NOMO-1 treated with dmso at 0.1 percent for 144 hours (cell line): Measurements from ENCODE around the gene MRGPRX2.

ENCODE experiments used
- DNase-seq: peaks from one replicate; lab custom pipeline; 2025; ENCODE audit not compliant: unreplicated experiment; lab: John Stamatoyannopoulos, UW

Gene MRGPRX2

GRCh38 chr11:19060629-19061028 is at the start of gene MRGPRX2:
Gene MRGPRX2, minus strand, starts transcription at chr11:19060717. Its CDS starts 4,315 bp downstream, at chr11:19056402.
- no peak for DNase-seq

- no peak for DNase-seq
Measured at GRCh38 chr11:19110295-19110694, 49.8 kb upstream of the MRGPRX2 start.

DNA sequence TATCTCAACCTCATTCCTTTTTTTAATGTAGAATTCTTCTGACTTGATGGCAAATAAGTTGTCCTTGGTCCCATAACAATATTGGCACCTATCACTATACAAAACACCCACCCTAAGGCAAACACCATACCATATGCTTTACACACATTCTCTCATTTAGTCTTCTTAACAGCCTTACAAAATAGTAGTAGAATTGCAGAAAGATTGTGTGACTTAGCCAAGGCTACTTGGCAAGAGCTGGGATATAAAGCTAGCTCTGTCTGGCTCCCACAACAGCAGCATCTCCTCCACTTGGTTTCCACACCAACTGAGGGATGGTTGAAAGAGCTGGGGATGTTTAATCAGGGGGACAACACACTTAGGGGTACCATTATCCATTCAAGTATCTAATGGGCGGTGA is 46.6 kb upstream of the MRGPRX2 start:
- DNase-seq: no peak

DNA sequence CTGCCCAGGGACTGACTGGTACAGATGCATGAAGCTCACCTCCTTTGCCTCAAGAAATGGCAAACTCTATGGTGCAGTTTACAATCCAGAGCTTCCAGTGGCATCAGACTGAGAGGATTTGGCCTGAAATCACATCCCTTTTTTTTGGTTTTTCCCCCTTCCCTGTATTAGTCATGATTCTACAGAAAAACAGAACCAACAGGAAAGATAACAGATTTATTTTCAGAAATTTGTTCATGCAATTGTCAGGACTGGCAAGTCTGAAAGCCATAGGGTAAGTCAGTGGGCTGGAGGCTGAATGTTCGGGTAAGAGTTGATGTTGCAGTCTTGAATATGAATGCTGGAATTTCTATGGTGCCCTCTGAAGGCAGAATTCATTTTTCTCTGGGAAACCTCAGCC is 44.5 kb upstream of the MRGPRX2 start:
- DNase-seq: no peak

GRCh38 chr11:19102521-19102900 is 42.0 kb upstream of the MRGPRX2 start:
- no peak for DNase-seq

- no peak for DNase-seq
Measured at GRCh38 chr11:19101796-19102520, 41.4 kb upstream of the MRGPRX2 start.

DNA sequence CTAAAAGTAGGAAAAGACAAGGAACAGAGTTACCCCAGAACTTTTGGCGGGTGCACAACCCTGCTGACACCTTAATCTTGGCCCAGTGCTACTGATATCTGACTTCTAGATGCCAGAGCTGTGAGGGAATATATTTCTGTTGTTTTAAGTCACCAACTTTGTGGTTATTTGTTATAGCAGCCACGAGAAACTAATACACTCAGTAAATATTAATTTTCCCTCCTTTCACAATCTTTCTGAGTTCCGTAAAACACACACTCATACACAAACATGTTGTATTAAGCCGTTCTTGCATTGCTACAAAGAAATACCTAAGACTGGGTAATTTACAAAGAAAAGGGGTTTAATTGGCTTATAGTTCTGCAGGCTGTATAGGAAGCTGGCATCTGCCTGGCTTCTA is 40.4 kb upstream of the MRGPRX2 start:
- no peak for DNase-seq

DNA sequence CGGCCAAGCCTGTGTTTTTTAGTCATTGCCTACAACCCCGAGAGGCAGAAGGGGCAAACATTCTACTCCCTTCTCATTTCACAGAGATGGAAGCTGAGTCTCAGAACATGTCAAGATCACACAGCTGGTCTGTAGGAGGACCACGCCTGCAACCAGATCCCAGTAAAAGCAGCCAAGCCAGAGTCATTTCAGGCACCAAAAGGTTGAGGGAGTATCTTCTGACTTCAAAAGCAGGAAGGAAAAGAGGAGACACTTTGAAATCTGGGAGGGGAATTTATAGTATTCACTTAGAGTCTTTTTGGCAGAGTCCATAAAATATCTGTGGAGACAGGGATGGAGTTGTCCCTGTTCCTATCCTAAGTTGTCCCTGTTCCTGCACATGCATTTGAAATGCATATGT is 38.6 kb upstream of the MRGPRX2 start:
- no peak for DNase-seq

DNA sequence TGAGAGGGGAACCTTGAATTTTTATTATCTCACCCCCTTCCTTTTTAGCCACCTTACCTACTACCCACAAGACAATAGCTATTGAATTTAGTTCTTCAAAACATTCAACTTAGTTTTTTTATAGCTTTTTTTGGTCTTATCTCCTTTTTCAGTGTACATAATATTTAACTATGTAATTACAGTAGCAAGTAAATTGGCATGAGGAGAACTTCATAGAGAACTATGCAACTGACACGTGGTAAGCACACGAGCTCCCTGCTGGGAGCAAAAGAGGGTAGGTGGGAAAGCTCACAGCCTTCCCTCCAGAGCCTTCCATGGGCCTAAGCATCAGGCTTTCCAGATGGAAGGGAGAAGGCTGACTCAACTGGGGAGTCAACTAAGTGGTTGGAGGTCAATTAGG is 34.3 kb upstream of the MRGPRX2 start:
- no peak for DNase-seq

- no peak for DNase-seq
Measured at GRCh38 chr11:19093976-19094375, 33.5 kb upstream of the MRGPRX2 start.

DNA sequence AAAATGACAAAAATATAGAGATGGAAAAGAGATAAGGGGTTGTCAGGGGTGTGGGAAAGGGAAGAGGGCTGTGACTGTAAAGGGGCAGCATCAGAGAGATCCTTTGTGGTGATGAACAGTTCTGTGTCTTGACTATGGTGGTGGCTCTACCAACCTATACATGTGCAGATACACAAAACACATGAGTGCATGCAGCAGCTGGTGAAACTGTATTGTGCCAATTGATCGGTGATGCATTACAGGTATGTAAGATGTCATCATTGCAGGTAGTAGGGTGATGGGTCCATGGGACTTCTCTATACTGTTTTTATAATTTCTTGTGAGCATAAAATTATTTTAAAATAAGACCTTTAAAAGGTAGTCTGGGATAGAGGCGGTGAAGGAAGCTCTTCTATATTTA is 32.3 kb upstream of the MRGPRX2 start:
- no peak for DNase-seq

DNA sequence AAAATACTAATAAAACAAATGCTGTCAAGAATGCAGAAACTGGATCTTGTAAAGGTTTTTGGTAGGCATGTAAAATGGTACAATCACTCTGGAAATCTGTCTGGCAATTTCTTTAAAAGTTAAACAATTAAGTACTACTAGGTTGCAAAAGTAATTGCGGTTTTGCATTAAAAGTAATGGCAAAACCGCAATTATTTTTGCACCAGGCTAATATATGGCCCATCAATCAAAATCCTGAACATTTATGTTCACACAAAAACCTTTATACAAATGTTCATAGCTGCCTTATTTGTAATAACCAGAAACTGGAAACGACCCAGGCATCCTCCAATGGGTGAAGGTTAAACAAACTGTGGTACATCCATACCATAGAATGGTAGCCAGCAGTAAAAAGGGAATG is 31.8 kb upstream of the MRGPRX2 start:
- no peak for DNase-seq

- DNase-seq: no peak
Measured at GRCh38 chr11:19091366-19091765, 30.8 kb upstream of the MRGPRX2 start.

- DNase-seq: no peak
Measured at GRCh38 chr11:19089421-19089820, 28.9 kb upstream of the MRGPRX2 start.

- no peak for DNase-seq
Measured at GRCh38 chr11:19088791-19089190, 28.3 kb upstream of the MRGPRX2 start.

DNA sequence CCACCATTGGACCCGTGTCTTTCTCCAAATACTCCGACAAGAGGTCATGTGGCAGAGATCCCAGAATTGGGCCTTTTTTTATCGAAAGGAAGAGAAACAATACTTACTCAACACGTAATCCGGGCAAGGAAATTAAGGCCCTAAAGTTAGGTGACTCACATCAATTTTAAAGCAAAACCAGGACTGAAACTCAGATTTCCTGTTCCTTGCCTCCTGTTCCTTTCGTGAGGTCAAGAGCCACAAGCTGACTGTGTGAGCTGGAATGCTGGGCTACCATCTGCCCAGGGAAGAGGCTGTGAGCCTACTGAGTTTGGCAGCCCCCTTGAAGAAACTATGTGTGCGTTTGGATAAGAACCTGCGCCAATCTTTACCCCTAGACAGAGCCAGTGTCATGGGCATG is 27.1 kb upstream of the MRGPRX2 start:
- no peak for DNase-seq

DNA sequence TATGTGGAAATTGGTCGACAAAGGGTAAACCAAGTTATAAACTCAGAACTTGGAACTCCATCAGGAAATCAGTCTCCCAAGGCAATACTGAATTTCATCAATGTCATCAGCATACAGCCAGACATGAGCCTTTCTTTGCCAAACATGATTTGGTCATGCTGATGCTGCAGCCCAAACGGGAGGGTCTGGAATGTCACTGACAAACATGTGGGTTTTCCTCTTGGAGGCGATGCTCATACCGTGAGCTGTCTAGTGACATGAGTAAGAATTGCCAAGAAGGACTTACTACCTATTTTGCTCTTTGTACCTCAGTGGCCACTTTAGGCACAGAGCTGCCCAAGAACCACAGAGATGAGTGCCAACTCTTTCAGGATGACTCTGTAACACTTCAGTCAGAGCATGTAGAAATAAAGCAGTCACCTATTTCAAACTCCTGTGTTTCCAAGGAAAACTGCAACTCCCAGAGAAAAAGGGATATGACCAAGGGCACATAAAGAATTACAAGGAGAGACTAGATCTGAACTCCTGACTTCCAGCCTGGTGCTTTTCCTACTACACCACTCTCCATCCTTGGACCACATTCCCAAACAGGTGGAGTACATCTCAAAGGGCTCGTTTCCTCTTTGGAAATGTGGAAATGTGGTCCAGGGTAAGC is 24.3 kb upstream of the MRGPRX2 start:
- DNase-seq: no peak

- DNase-seq: no peak
Measured at GRCh38 chr11:19083166-19083565, 22.6 kb upstream of the MRGPRX2 start.

- no peak for DNase-seq
Measured at GRCh38 chr11:19080579-19080993, 20.1 kb upstream of the MRGPRX2 start.

DNA sequence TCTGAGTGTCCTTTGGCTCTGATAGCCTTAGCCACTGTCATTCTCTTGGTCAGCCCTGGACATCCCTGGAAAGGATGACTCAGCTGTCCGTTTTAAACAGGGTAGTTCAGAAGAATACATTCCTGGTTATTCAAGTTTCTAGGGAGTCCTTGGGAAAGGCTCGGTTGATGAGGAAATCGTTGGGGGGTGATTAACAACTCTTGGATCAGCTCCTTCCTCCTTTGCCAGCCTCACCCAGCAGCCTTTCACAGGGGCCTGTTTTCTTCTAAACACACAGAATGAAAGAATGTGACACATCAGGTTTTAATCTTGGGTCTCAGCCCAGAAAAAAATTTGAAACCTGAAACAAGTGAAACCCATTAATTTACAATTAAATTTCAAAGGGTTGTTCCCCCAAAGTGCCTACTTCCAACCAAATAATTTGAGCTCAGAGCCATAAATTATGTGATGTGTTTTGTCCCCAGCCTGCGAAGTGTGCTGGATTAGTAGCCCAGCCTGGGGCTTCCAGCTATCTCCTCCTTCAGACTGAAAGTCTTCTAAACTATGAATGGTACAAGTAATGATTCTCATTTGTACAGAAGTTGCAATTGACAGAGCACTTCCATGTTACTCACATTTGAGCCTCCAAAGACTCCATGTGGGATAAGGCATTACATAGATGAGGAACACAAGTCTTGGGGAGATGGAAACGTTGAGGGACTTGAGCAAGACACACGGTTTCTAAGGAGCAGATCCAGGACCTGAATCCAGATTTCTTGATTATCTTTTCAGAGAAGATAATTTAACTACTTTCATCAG is 19.3 kb upstream of the MRGPRX2 start:
- DNase-seq: no peak

DNA sequence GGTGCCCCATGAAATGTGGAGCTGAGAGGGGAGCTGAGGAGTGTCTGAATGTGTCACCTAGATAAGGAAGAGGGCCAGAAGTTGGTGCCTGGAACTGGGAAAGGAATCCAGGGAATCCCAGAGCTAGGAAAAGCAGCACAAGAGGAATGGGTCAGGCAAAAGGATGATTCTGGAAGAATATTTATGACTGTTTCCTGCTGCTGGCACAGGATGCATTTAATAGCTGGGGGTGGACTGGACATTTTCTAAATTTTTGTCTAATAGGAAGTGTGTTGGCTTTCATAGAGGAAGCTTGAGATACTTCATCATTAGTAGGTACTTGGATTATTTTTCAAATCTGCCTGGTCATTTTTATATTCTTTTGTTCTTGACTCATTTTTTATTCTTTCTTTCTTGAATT is 17.4 kb upstream of the MRGPRX2 start:
- no peak for DNase-seq
